HG03521 (cell line): ENCODE measurements around the gene LHB.
"Not testable (repeated sequence)": the region's sequence is repeated elsewhere in the genome, so short reads cannot be mapped to it uniquely, and the experiment has no call there.

ENCODE experiments used
- ATAC-seq: cut with Tn5 transposase; IDR thresholded peaks from one replicate; pipeline ENCODE4 v1.9.1; 2021; ENCODE audit warnings: mild to moderate bottlenecking, moderate library complexity; ENCODE audit not compliant: unreplicated experiment

LHB gene

DNA sequence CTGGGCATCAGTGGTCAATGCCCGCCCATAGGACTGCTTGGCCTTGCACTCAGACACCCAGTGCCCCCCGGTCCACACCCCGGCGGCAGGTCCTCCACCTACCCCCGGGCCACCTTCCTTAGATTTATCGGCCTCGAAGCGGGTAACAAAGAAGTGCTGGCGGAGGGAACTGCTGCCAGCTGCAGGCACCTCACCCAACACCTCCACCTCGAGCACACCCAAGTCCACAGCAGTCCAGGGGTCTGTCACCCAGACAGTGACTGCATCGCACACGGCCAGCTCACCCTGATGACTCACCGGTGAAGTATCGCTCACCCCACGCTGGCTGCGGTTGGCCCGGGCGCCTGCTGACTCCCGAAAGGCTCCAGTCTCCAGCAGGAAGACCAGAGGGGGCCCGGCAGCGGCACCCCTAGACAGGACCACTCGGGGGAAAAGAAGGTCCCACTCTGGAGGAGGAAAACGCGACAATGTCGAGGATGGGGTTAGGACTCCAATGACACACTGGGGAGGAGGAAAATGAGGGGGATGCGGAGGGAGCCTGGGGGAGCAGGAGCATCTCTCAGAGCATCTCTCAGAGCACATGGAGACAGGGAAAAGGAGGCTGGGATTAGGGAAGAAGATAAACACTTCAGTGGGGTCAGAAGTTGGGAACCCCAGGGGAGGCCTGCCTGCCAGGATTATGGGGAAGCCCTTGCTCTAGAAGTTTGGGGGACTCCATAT lies 21.8 kb upstream of the LHB start:
- not testable (repeated sequence) for ATAC-seq

DNA sequence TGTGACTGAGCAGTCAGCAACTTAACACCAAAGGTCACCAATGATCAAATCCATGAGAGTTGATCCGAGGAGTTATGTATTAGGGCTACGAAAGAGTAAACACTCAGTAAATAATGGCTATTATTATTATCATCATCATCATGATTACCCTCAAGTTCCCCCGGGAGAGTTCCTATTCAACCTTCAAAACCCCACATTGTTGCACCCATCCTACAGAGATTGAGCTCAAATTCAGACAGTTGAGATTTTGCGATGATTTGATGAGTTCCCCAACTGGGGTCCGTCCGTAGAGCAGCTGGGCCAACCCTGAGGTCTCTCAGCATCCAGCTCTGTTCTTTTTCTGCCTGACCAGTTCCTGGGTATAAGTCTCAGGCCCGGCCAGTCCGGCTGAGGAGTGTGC lies 21.2 kb upstream of the LHB start:
- ATAC-seq, result not testable (repeated sequence)

DNA sequence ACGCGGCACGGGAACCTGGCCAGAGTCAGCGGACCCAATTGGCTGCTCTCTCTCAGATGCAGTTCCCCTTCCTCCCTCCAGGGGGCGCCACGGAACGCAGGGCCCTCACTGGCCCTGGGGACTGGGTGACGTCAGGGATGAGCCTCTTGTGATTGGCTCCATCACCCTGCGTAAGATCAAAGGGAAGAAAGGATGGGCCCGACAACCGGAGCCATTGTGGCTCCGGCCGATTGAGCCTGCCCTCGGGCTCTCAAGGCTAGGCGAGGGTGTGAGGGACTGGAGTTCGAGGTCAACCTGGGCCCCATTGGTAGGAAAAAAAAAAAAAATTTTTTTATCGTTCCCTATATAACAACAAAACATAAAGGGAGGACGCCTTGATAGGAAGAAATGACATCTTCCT lies 19.9 kb upstream of the LHB start, which contains the start of gene CGB1:
TSS of gene CGB1 (minus strand) at position 81 of the 400 bp plus-strand sequence. CDS start 184 bp downstream, outside the sequence.
- ATAC-seq, result not testable (repeated sequence)

DNA sequence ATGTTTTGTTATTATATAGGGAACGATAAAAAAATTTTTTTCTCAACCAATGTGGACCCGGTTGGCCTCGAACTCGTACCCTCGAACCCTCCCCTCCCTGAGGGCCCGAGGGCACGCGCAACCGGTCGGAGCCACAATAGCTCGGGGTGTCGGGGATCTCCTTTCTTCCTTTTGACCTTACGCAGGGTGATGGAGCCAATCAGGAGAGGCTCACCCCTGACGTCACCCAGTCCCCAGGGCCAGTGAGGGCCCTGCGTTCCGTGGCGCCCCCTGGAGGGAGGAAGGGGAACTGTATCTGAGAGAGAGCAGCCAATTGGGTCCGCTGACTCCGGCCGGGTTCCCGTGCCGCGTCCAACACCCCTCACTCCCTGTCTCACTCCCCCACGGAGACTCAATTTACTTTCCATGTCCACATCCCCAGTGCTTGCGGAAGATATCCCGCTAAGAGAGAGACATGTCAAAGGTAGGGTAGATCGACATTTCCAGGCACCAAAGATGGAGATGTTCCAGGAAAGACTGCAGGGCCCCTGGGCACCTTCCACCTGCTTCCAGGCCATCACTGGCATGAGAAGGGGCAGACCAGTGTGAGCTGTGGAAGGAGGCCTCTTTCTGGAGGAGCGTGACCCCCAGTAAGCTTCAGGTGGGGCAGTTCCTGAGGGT lies 14.9 kb upstream of the LHB start, which contains the start of gene CGB2:
TSS of gene CGB2 (plus strand) at position 249 of the 660 bp plus-strand sequence. CDS start at position 455, 206 bp downstream.
- not testable (repeated sequence) for ATAC-seq

DNA sequence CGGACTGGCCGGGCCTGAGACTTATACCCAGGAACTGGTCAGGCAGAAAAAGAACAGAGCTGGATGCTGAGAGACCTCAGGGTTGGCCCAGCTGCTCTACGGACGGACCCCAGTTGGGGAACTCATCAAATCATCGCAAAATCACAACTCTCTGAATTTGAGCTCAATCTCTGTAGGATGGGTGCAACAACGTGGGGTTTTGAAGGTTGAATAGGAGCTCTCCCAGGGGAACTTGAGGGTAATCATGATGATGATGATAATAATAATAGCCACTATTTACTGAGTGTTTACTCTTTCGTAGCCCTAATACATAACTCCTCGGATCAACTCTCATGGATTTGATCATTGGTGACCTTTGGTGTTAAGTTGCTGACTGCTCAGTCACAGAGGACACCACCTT lies 13.4 kb upstream of the LHB start:
- not testable (repeated sequence) for ATAC-seq

DNA sequence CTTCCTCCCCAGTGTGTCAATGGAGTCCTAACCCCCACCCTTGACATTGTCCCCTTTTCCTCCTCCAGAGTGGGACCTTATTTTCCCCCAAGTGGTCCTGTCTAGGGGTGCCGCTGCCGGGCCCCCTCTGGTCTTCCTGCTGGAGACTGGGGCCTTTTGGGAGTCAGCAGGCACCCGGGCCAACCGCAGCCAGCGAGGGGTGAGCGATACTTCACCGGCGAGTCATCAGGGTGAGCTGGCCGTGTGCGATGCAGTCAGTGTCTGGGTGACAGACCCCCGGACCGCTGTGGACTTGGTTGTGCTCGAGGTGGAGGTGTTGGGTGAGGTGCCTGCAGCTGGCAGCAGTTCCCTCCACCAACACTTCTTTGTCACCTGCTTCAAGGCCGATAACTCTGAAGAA lies 12.9 kb upstream of the LHB start:
- not testable (repeated sequence) for ATAC-seq

DNA sequence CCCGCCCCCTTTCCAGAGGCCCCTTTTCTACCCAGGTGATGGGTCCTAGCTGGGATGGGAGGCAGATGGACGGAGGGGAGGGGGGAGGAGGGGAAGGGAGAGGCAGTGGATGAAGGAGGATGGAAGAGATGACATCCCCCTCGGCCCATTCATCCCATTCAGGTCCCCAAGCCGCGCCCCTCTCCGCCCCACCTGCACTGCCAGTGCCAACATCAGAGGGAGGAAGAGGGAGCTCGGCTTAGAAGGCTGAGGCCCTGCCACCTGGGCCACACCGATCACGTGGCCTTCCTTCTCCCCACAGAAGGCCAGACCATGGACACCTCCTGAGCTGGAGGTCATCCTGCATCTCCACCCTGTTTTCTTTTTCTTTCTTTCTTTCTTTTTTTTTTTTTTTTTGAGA lies 11.8 kb upstream of the LHB start:
- ATAC-seq, result not testable (repeated sequence)

DNA sequence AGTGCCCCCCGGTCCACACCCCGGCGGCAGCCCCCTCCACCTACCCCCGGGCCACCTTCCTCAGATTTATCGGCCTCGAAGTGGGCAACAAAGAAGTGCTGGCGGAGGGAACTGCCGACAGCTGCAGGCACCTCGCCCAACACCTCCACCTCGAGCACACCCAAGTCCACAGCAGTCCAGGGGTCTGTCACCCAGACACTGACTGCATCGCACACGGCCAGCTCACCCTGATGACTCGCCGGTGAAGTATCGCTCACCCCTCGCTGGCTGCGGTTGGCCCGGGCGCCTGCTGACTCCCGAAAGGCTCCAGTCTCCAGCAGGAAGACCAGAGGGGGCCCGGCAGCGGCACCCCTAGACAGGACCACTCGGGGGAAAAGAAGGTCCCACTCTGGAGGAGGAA lies 8.7 kb upstream of the LHB start:
- ATAC-seq, result not testable (repeated sequence)

DNA sequence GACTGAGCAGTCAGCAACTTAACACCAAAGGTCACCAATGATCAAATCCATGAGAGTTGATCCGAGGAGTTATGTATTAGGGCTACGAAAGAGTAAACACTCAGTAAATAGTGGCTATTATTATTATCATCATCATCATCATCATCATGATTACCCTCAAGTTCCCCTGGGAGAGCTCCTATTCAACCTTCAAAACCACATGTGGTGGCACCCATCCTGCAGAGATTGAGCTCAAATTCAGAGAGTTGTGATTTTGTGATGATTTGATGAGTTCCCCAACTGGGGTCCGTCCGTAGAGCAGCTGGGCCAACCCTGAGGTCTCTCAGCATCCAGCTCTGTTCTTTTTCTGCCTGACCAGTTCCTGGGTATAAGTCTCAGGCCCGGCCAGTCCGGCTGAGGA lies 8.2 kb upstream of the LHB start:
- ATAC-seq, result not testable (repeated sequence)

DNA sequence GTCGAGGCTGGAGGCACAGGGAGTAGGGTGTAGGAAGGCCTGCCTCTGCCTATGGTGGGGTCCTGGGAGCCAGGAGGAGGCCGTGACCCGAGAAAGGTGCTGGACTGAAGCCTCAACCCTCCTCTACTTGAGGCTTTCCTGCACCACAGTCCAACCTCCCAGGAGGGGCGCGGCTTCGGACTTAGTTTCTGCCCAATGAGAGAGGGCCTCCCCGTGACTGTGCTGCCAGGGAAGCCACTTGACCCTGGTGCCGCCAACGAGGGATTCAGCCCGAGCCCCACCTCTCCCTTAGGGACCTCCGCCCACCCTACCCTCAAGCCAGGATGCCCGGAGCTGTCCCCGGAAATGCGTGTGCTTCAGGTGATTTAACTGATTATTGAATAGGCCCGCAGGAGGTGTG lies 7.3 kb upstream of the LHB start, which contains the start of gene CGB3:
TSS of gene CGB3 (minus strand) at position 101 of the 400 bp plus-strand sequence. CDS start 362 bp downstream, outside the sequence.
- not testable (repeated sequence) for ATAC-seq

DNA sequence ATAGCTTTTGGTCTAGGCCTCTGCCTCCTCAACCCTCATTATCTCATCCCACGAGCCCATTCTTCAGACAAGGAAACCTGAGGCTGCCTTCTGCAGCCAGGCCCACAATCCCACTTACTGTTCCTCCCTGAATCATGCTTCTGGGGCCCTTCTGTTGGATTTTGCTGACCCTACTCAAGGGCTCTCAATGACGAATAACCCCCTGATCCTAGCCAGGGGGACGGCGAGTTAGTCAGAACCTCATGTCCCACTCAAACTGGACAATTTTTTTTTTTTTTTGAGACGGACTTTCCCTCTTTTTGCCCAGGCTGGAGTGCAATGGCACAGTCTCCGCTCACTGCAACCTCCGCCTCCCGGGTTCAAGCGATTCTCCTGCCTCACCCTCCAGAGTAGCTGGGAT lies 5.2 kb upstream of the LHB start:
- ATAC-seq, result no peak

DNA sequence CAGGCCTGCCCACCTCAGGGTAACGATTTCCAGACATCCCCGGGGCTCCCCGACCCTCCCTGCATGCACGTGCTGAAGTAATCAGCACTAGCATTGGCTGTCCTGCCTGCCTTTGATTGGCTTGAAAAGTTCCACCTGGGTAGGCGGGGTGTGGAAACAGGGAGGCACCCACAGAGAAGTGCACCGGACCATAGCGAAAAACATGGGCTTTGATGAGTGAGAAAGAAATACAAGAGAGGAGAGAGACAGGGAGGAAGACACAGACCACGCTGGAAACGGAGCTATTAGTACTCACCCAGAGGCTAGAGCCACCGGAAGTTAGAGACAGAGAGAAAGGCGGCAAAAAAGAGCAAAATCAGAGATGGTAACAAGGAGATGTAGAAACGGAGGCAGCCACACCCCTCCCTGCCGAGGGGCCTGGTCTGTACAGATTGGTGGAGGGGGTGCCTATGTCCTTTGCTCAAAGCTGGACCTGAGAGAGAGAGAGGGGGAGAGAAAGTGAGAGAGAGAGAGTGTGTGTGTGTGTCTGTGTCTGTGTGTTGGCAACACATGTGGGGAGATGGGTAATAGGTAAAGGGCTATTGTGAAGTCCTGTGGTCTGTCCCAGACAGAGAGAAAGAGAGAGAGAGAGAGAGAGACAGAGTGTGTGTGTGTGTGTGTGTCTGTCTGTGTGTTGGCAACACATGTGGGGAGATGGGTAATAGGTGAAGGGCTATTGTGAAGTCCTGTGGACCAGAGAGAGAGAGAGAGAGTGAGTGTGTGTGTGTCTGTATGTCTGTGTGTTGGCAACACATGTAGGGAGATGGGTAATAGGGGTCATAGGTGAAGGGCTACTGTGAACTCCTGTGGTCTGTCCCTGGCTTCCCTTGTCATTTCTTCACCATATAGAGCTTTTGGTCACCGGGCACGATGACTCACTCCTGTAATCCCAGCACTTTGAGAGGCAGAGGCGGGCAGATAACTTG lies 4.3 kb upstream of the LHB start:
- ATAC-seq, result no peak

DNA sequence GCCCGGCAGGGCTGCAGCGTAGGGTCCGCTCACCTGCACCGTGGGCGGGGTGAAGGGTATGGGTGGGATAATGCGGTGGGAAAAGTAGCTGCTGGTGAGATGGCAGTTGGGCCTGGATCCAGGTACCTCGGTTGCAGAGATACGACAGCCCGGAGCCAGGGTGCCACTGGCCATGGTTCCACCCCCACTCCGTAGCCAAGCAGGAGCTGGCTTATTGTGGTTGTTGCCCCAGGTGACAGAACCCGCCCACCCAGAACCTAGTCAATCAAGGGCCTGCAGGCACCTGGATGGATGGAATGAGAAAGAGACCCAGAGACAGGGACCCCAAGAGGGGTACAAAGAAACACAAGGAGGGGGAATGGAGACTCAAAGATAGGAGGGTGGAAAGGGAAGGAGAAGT lies 3.5 kb upstream of the LHB start:
- ATAC-seq, result no peak

DNA sequence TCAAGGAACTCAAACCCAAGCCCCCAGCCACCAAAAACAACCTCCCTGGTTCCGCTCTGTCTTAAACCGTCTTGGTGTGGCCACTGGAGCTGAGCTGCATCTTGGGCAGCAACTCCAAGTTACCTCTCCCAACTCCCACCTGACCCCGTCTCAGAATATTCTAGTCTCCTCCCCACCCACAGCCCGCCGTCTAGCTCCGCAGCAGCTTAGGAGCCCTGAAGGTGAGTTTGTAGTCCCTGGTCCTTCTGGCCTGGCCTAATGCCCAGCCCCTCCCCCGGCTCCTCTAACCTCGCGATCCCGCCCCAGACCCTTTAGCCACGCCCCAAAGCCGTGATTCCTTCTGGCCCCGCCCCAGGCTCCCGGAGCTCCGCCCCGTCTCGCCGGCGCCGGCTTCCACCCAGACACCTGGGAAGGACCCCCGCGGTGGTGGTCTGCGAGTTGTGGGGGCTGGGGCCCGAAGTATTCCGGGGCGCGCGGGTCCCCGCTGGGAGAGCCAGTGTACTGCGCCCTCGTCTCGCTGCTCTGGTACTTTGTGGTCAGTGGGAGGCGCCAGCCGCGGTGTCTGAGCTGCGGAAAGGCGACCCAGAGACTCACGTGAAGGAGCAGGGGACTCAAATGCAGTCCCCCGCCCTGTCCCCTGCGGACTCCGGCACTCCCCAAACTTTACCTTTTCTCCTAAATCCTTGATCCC lies 2.5 kb upstream of the LHB start:
- ATAC-seq, result no peak

DNA sequence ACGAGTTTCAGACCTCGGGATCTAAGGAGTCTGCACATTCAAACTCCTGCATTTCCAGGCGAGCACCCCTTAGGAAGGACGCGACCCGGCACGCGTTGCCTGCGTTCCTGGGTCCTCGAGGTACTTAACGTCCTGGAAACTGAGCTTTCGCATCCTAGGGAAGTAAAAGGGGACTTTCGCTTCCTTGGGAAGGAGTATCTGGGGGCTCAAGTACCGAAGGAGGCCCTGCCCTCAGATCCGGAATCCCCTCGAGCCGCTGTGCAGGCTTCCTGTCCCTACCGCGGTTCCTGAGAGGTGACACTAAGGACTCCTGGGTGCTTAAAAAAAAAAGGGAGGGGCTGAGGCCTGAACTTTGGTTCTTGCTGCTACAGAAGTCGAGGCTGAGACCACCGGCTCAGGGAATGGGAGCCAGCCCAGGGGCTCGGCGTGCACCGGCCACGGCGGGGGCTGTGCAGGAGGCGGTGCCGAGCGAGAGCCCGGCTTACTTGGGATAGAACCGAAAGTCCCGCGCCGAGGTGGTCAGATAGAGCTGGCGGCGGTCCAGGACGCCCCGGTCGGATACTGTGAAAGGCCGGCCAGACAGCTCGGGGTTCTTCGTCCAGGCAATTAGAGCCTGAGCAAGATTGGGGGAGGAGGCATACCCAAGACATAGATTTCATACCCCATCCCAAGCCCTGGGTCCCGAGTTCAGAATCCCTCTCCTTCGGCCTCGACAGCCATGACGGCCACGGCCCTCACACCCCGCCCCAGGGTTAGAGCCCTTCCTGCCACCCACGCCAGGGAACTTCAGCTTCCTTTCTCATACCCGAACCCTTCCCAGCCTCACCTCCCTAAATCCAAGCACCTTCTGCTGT lies 1.7 kb upstream of the LHB start:
- not testable (repeated sequence) for ATAC-seq

DNA sequence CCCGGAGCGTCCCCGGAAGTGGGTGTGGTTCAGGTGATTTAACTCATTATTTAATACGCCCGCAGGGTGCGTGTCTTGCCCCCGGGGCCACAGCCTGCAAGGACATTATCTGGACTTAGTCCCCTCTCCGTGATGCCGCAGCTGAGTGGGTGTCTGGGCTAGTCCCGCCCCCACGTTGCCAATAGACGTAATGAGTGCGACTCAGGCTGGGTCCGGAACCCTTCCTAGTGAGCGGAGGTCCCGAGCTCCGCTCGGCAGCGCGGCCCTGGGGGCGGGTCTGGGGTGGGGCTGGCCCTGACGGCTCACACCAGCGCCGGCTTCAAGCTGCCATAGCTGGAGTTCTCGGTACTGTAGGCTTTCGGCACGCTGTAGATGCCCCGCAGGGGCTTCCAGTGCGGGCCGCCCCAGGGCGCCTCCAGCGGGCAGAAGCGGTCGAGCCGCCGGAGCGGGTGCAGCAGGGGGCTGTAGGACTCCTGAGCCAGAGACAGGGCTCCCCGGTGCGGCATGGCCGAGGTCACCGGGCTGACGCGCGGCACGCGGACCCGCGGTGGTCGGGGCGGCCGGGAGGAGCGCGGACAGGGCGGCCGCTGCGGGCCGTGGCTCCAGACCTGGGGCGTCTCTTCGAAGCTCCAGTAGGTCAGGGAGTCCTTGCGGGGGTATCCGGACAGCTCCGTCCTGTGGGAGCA lies 918 bp upstream of the LHB start:
- ATAC-seq, result no peak

DNA sequence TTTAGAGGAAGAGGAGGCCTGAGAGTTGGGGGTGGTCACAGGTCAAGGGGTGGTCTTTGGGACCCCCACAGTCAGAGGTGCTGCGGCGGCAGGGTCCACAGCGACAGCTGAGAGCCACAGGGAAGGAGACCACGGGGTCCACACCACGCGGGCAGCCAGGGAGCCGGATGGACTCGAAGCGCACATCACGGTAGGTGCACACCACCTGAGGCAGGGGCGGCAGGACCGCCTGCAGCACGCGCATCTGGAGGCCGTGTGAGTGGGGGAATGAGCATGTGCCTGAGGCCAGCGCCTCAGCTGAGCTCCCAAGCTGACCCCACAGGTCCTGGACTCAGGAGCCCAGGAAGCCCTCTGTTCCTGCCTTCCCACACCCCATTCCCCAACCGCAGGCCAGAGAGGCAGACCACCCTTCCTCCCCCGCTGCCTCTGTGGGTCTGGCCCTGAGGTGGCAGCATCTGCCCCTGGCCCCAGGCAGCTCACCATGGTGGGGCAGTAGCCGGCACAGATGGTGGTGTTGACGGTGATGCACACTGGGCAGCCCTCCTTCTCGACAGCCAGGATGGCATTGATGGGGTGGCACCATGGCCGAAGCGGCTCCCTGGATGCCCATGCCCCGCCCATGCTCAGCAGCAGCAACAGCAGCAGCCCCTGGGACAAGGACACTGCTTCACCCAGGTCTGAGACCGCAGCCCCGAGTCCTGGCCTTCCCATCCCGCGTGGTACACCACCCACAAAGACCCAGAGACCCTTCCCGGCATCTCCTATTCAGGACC lies 638 bp downstream of the LHB start:
- ATAC-seq, result no peak

DNA sequence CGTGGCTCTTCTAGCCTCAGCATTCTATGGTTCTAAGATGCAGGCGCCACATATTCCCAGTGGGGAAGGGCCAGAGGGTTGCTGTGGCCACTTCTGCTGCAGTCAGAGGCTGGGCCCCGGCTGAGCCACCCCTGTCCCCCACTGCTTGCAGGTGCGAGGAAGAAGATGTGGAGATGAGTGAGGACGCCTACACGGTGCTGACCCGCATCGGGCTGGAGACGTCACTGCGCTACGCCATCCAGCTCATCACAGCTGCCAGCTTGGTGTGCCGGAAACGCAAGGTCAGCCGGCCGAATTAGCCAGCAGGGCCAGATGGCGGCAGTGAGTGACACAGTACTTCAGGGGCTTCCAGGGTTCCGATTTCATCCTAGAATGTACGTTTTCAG lies 2.0 kb downstream of the LHB start:
- ATAC-seq, result no peak
